ENCODE measurements around the gene EPS15. TPM values are rescaled to one million over a fixed set of nuclear protein-coding genes. Genes with fewer than 3 reads are reported as not detected.

The EPS15 gene
- total and polyA plus RNA-seq, 2 experiments from 2014 or later: 26.9 to 41.1 TPM

DNA sequence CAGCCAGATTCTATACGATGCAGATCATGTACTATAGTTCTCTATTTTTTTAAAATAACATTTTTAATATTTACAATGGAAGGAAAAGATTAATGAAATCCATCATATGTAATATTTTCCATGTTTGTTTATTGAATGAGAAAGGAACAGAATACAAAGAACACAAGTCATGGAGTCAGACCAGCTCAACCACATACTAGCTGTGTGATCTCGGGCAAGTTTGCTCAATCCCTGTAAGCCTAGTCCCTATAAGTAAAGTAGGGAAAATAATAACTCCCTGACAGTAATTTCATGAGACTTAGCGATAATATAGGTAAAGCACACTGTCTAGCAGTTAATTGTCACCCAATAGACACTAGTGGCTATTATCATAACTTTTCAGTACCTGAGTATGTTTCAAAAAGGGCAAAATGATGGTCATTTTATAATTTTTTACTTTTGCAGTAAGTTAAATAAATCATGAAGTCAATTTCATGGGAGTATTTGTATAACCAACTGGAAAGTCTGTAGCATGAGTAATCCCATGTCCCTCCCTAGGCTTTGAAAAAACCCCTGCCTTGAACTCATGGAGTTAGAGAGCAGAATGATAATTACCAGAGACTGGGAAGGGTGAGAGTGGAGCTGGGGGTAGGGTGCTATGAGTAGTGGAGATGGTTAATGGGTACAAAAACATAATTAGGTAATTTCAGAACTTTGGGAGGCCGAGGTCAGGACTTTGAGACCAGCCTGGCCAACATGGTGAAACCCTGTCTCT, 37.0 kb upstream of the EPS15 start:
- Histone ChIP-seq H3K9ac (no peak overlapping the region), H3K27me3 (replicated peaks; ENCODE audit: insufficient read depth) (no peaks in the 10 kb centered on the region), H3K79me2 (ENCODE audit: insufficient read depth) (no peaks in the 10 kb centered on the region), H3K36me3 (ENCODE audit: low read depth) (no peaks in the 10 kb centered on the region), H2AFZ (no peak overlapping the region), H3K4me1 (ENCODE audit: insufficient read depth) (peaks cover 22% of the 10 kb centered on the region), H3K9me2 (ENCODE audit: insufficient read depth) (no peaks in the 10 kb centered on the region), H4K20me1 (ENCODE audit: insufficient read depth) (no peaks in the 10 kb centered on the region), H3F3A (ENCODE audit: insufficient read depth) (peaks cover 29% of the 10 kb centered on the region), H3K4me2 (ENCODE audit: unreplicated experiment) (no peak overlapping the region), H3K4me3 (no peak overlapping the region), H3K9me3 (ENCODE audit: low read depth) (no peaks in the 10 kb centered on the region), H3K27ac (no peak overlapping the region)
- in situ Hi-C loops (cut with MboI): no loop called here
- TF ChIP-seq EZH2phosphoT487 (IDR thresholded peaks at IDR 0.05; ENCODE audit: insufficient read depth, low read depth) (no peak), EZH2 (IDR thresholded peaks at IDR 0.05; ENCODE audit: insufficient read depth, poor library complexity, severe bottlenecking) (no peak)
- 88 to 93% methylated on average over 4 of the region's 4 CpGs for WGBS, 2 experiments (ENCODE audit: low coverage in 1 of 2, low lambda C conversion rate in 2 of 2, missing lambda C conversion rate in 2 of 2)
- no peak for DNase-seq

DNA sequence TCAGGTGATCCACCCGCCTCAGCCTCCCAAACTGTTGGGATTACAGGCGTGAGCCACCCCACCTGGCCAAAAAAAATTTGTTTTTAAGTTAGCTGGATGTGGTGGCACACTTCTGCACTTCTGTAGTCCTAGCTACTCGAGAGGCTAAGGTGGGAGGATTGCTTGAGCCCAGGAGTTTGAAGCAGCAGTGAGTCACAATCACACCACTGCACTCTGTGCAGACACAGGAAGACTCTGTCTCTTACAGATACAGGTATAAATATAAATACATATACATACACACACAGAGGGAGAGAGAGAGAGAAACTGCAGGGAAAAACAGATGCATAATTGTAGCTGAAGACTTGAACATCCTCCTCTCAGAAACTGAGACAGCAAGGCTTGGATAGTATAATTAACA, 34.8 kb upstream of the EPS15 start:
- H3K4me1 ChIP-seq (ENCODE audit: insufficient read depth): peaks cover 16% of the 10 kb centered on the region
- H3K27me3 ChIP-seq (replicated peaks; ENCODE audit: insufficient read depth): no peaks in the 10 kb centered on the region
- no peak overlapping the region for H3K4me3 ChIP-seq
- no peak overlapping the region for H3K27ac ChIP-seq
- no peaks in the 10 kb centered on the region for H3K36me3 ChIP-seq (ENCODE audit: low read depth)
- peaks cover 26% of the 10 kb centered on the region for H3F3A ChIP-seq (ENCODE audit: insufficient read depth)
- H3K9me2 ChIP-seq (ENCODE audit: insufficient read depth): no peaks in the 10 kb centered on the region
- TF ChIP-seq EZH2phosphoT487 (IDR thresholded peaks at IDR 0.05; ENCODE audit: insufficient read depth, low read depth) (no peak), EZH2 (IDR thresholded peaks at IDR 0.05; ENCODE audit: insufficient read depth, poor library complexity, severe bottlenecking) (no peak)
- DNase-seq: no peak
- no peaks in the 10 kb centered on the region for H4K20me1 ChIP-seq (ENCODE audit: insufficient read depth)
- no peaks in the 10 kb centered on the region for H3K9me3 ChIP-seq (ENCODE audit: low read depth)
- H3K79me2 ChIP-seq (ENCODE audit: insufficient read depth): no peaks in the 10 kb centered on the region
- WGBS, 2 experiments (ENCODE audit: low coverage in 1 of 2, low lambda C conversion rate in 2 of 2, missing lambda C conversion rate in 2 of 2): 90 to 94% methylated on average over 2 to 3 of the region's 3 CpGs
- no peak overlapping the region for H3K9ac ChIP-seq
- no peak overlapping the region for H3K4me2 ChIP-seq (ENCODE audit: unreplicated experiment)
- H2AFZ ChIP-seq: no peak overlapping the region
- in situ Hi-C loops (cut with MboI): no loop called here

DNA sequence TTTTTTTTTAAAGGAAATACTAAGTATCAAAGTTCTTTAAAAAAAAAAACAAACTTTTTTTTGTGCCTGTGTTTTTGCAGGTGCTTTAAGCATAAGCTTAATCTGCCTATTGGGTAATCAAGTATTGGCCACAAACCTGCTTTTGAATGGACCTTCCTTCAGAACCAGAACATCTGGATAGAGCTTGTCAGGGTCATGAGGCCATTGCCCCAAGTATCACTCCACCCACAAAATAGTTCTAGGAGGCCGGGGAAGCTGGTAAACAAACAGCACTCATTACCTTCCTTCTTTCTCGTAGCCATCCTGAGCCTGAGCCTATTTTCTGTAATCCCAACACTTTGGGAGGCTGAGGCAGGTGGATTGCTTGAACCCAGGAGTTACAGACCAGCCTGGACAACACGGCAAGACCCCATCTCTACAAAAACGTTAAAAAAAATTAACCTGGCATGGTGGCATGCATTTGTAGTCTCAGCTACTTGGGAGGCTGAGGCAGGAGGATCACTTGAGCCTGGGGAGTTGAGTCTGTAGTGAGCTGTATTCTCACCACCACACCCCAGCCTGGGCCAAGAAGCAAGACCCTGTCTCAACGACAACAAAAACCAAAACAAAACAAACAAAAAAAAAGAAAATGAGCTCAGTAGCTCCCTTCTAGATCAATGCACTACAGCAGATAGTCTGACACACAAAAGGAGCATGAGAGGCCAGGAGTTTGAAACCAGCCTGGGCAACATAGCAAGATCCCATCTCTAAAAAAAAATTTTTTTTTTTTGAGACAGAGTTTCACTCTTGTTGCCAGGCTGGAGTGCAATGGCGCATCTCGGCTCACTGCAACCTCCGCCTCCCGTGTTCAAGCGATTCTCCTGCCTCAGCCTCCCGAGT, 34.1 kb upstream of the EPS15 start:
- no peak overlapping the region for H3K4me2 ChIP-seq (ENCODE audit: unreplicated experiment)
- H3K4me3 ChIP-seq: no peak overlapping the region
- no peak overlapping the region for H3K27ac ChIP-seq
- no peaks in the 10 kb centered on the region for H3K9me3 ChIP-seq (ENCODE audit: low read depth)
- H3K9me2 ChIP-seq (ENCODE audit: insufficient read depth): no peaks in the 10 kb centered on the region
- peaks cover 26% of the 10 kb centered on the region; the same call in 1 of the 2 replicates for H3F3A ChIP-seq (ENCODE audit: insufficient read depth)
- H4K20me1 ChIP-seq (ENCODE audit: insufficient read depth): no peaks in the 10 kb centered on the region
- H3K9ac ChIP-seq: no peak overlapping the region
- 96 to 97% methylated on average over 11 of the region's 11 CpGs for WGBS, 2 experiments (ENCODE audit: low coverage in 1 of 2, low lambda C conversion rate in 2 of 2, missing lambda C conversion rate in 2 of 2)
- no peak for TF ChIP-seq EZH2phosphoT487 (IDR thresholded peaks at IDR 0.05; ENCODE audit: insufficient read depth, low read depth)
- in situ Hi-C loops (cut with MboI): no loop called here
- no peak for DNase-seq
- no peak overlapping the region for H2AFZ ChIP-seq
- no peaks in the 10 kb centered on the region for H3K27me3 ChIP-seq (replicated peaks; ENCODE audit: insufficient read depth)
- no peaks in the 10 kb centered on the region for H3K36me3 ChIP-seq (ENCODE audit: low read depth)
- H3K4me1 ChIP-seq (ENCODE audit: insufficient read depth): peaks cover 10% of the 10 kb centered on the region
- H3K79me2 ChIP-seq (ENCODE audit: insufficient read depth): no peaks in the 10 kb centered on the region

DNA sequence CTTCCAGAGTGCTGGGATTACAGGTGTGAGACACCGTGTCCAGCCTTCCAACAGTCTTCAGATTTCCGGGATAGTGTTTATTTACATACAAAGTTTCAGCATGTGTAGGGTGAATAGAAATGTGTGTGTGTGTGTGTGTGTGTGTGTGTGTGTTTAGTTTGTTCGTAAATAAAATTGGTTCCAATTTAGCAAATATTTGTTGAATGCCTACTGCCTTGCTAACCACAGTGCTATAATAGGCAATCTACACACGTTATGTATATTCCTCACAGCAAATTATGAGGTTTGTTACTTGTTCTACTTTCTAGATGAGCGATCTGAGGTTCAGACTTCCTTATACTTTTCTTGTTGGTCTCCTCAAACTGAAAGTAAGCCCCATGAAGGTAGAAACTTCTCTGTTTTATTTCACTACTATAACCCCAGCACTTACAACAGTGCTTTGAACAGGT, 32.8 kb upstream of the EPS15 start:
- Histone ChIP-seq H3K4me2 (ENCODE audit: unreplicated experiment) (no peak overlapping the region), H3K27me3 (replicated peaks; ENCODE audit: insufficient read depth) (no peaks in the 10 kb centered on the region), H3K9ac (no peak overlapping the region), H3K27ac (no peak overlapping the region), H3K79me2 (ENCODE audit: insufficient read depth) (no peaks in the 10 kb centered on the region), H4K20me1 (ENCODE audit: insufficient read depth) (no peaks in the 10 kb centered on the region), H3K36me3 (ENCODE audit: low read depth) (no peaks in the 10 kb centered on the region), H3K9me2 (ENCODE audit: insufficient read depth) (no peaks in the 10 kb centered on the region), H3K4me3 (no peak overlapping the region), H3K9me3 (ENCODE audit: low read depth) (no peaks in the 10 kb centered on the region), H2AFZ (no peak overlapping the region), H3K4me1 (ENCODE audit: insufficient read depth) (peaks cover 6% of the 10 kb centered on the region; the same call in 1 of the 2 replicates), H3F3A (ENCODE audit: insufficient read depth) (peaks cover 16% of the 10 kb centered on the region; the same call in 1 of the 2 replicates)
- TF ChIP-seq EZH2 (IDR thresholded peaks at IDR 0.05; ENCODE audit: insufficient read depth, poor library complexity, severe bottlenecking): no peak
- TF ChIP-seq EZH2phosphoT487 (IDR thresholded peaks at IDR 0.05; ENCODE audit: insufficient read depth, low read depth): no peak
- 80 to 81% methylated on average over 5 of the region's 5 CpGs for WGBS, 2 experiments (ENCODE audit: low coverage in 1 of 2, low lambda C conversion rate in 2 of 2, missing lambda C conversion rate in 2 of 2)
- no peak for DNase-seq
- in situ Hi-C loops (cut with MboI): no loop called here

Measured in GM23248 (cell line).